K562 (cell line): ENCODE measurements around the gene TMEM218. TPM values are rescaled to one million over a fixed set of nuclear protein-coding genes. Genes with fewer than 3 reads are reported as not detected.

Experiments used
- BACH1 ChIP-seq: fragments of 200-800 bp; sonication (Bioruptor generic); IDR thresholded peaks from 2 replicates; pipeline ENCODE4 v1.6.1; 2016; ENCODE audit warnings: missing genetic modification characterization, missing compliant biosample characterization
- CXXC5 ChIP-seq: fragments of 250-450 bp; sonication (Bioruptor Pico); IDR thresholded peaks from 2 replicates; pipeline ENCODE4 v1.8.0; 2022; ENCODE audit warnings: inconsistent platforms, mild to moderate bottlenecking, moderate library complexity
- KAT8 ChIP-seq: fragments of 450-650 bp; IDR thresholded peaks from 2 replicates; pipeline ENCODE4 v1.6.1; 2016; ENCODE audit warnings: low read depth, mild to moderate bottlenecking
- LCOR ChIP-seq: sonication (generic); formaldehyde crosslinking; IDR thresholded peaks from 2 replicates; pipeline ENCODE4 v1.8.0; 2022; ENCODE audit warnings: mild to moderate bottlenecking, missing genetic modification reagents
- MCM3 ChIP-seq: fragments of 450-650 bp; IDR thresholded peaks from 2 replicates; pipeline ENCODE4 v1.6.1; 2016
- MTA1 ChIP-seq: fragments of 450-650 bp; IDR thresholded peaks from 2 replicates; pipeline ENCODE4 v1.6.1; 2017; ENCODE audit warnings: borderline replicate concordance
- MYBL2 ChIP-seq, 2 experiments: fragments of 450-650 bp in 1 of 2; sonication (generic) in 1 of 2; formaldehyde crosslinking in 1 of 2; IDR thresholded peaks; 2 replicates each; pipeline versions ENCODE4 v1.6.1 to v1.8.1; 2017 to 2022; ENCODE audit warnings: borderline replicate concordance in 1 of 2, inconsistent platforms in 1 of 2, low read depth in 1 of 2, mild to moderate bottlenecking in 1 of 2, missing genetic modification reagents in 1 of 2, moderate library complexity in 1 of 2
- NFE2L1 ChIP-seq: fragments of 450-650 bp; IDR thresholded peaks from 2 replicates; pipeline ENCODE4 v1.6.1; 2016; ENCODE audit warnings: missing genetic modification characterization, low read depth, mild to moderate bottlenecking, missing compliant biosample characterization, moderate library complexity, borderline replicate concordance
- NFIX ChIP-seq: fragments of 250-450 bp; sonication (Bioruptor Pico); IDR thresholded peaks from 2 replicates; pipeline ENCODE4 v1.4.0; 2020; ENCODE audit warnings: low read depth, mild to moderate bottlenecking, moderate library complexity
- PHB ChIP-seq: fragments of 250-450 bp; sonication (Bioruptor Pico); IDR thresholded peaks from 2 replicates; pipeline ENCODE4 v1.5.0; 2021
- PTRF ChIP-seq: fragments of 450-650 bp; IDR thresholded peaks from 2 replicates; pipeline ENCODE4 v1.6.1; 2016; ENCODE audit warnings: mild to moderate bottlenecking, missing genetic modification characterization, missing compliant biosample characterization
- RAD51 ChIP-seq: fragments of 450-650 bp; IDR thresholded peaks from 2 replicates; pipeline ENCODE4 v1.7.1; 2016; ENCODE audit warnings: low read depth, mild to moderate bottlenecking, borderline replicate concordance
- SMARCA5 ChIP-seq: fragments of 450-650 bp; IDR thresholded peaks from 2 replicates; pipeline ENCODE4 v1.6.1; 2016
- SOX6 ChIP-seq: fragments of 450-650 bp; IDR thresholded peaks from 2 replicates; pipeline ENCODE4 v1.6.1; 2014; ENCODE audit warnings: mild to moderate bottlenecking
- TAF9B ChIP-seq: fragments of 450-650 bp; IDR thresholded peaks from 2 replicates; pipeline ENCODE4 v1.6.1; 2018; ENCODE audit warnings: mild to moderate bottlenecking; ENCODE audit not compliant: partially characterized antibody
- TOE1 ChIP-seq, 2 experiments: fragments of 450-650 bp in 1 of 2; sonication (generic) in 1 of 2; formaldehyde crosslinking in 1 of 2; IDR thresholded peaks; 2 replicates each; pipeline versions ENCODE4 v1.7.1 to v1.8.0; 2016 to 2022; ENCODE audit warnings: borderline replicate concordance in 2 of 2, mild to moderate bottlenecking in 2 of 2, antibody characterized with exemption in 1 of 2, inconsistent platforms in 1 of 2, low read depth in 1 of 2, missing genetic modification reagents in 1 of 2, moderate library complexity in 1 of 2
- ZFP36 ChIP-seq: fragments of 150-350 bp; IDR thresholded peaks from 2 replicates; pipeline ENCODE4 v1.6.1; 2018; ENCODE audit warnings: low read length, low read depth; ENCODE audit not compliant: partially characterized antibody
- ZFPM2 ChIP-seq: fragments of 250-450 bp; sonication (Bioruptor Pico); IDR thresholded peaks from 2 replicates; pipeline ENCODE4 v1.5.1; 2022; ENCODE audit warnings: mild to moderate bottlenecking
- ZNF239 ChIP-seq: fragments of 250-450 bp; sonication (Bioruptor Pico); IDR thresholded peaks from 2 replicates; pipeline ENCODE4 v1.4.0; 2020; ENCODE audit warnings: mild to moderate bottlenecking
- ZNF445 ChIP-seq: fragments of 250-450 bp; sonication (Bioruptor Pico); IDR thresholded peaks from 2 replicates; pipeline ENCODE4 v1.4.0; 2020; ENCODE audit warnings: low read depth, mild to moderate bottlenecking, moderate library complexity
- ZSCAN29 ChIP-seq: fragments of 450-650 bp; IDR thresholded peaks from 2 replicates; pipeline ENCODE4 v1.6.1; 2017
- polyA plus RNA-seq, 8 experiments: library from polyadenylated mRNA; depleted of rRNA in 4 of 8; stranded (reverse) in 5 of 8; unstranded in 3 of 8; fragments of >200 nt; fragmentation: Nextera tagmentation in 2 of 8; fragmentation: Illumina TruSeq in 1 of 8; extraction: Ambion mirVana in 2 of 8; extraction: Trizol in 1 of 8; gene quantifications; 2 replicates each; pipeline versions ENCODE4 v1.2.1 to v1.2.3, GENCODE V29; 2011 to 2014; ENCODE audit warnings: inconsistent platforms in 1 of 8, missing spikeins in 1 of 8
- total RNA-seq, 7 experiments: library from RNA; depleted of rRNA in 6 of 7; stranded (reverse); fragments of >200 nt in 6 of 7; fragmentation: Illumina TruSeq in 2 of 7; extraction: Trizol in 2 of 7; gene quantifications; 2 replicates each; pipeline versions ENCODE4 v1.2.1 to v1.2.3, GENCODE V29; 2011 to 2021; ENCODE audit warnings: low replicate concordance in 1 of 7
- TF ChIP-seq, protein P1 (sequence below), 2 experiments: fragments of 450-650 bp in 1 of 2; sonication (generic) in 1 of 2; formaldehyde crosslinking; conservative IDR thresholded peaks; 2 replicates each; pipeline versions ENCODE4 v1.4.0 to v1.8.1; 2020 to 2022; ENCODE audit warnings: mild to moderate bottlenecking in 1 of 2, missing genetic modification reagents in 1 of 2
- TF ChIP-seq, protein P2 (sequence below): fragments of 250-450 bp; sonication (Bioruptor Pico); IDR thresholded peaks from 2 replicates; pipeline ENCODE4 v1.4.0; 2020; ENCODE audit warnings: mild to moderate bottlenecking, moderate library complexity
- TF ChIP-seq, protein P3 (sequence below): sonication (generic); formaldehyde crosslinking; IDR thresholded peaks from 2 replicates; pipeline ENCODE4 v1.8.1; 2023; ENCODE audit warnings: mild to moderate bottlenecking, missing genetic modification reagents

Gene TMEM218
- total and polyA plus RNA-seq, 9 of the 15 experiments (the other 6 are each of a cell fraction or from before 2014, with no cell fraction given) = 13.4 to 32.2 (median 25.4) TPM

GRCh38 chr11:125070699-125071254, 40.6 kb downstream of the TMEM218 start (continued):
- no peak for TF ChIP-seq KAT8
- no peak for TF ChIP-seq ZFPM2 (CRISPR knock-in tag)
- no peak for TF ChIP-seq SMARCA5
- TF ChIP-seq BACH1 (tag) = peak; percentile 65
- TF ChIP-seq NFIX (CRISPR knock-in tag) = no peak
- TF ChIP-seq, protein P1, sequence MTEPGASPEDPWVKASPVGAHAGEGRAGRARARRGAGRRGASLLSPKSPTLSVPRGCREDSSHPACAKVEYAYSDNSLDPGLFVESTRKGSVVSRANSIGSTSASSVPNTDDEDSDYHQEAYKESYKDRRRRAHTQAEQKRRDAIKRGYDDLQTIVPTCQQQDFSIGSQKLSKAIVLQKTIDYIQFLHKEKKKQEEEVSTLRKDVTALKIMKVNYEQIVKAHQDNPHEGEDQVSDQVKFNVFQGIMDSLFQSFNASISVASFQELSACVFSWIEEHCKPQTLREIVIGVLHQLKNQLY (CRISPR knock-in tag; conservative IDR thresholded peaks at IDR 0.05) = no peak
- peak; percentile 73 for TF ChIP-seq MTA1
- peak; percentile 71 for TF ChIP-seq CXXC5 (CRISPR knock-in tag)
- peak; percentile 8 for TF ChIP-seq ZFP36
- TF ChIP-seq PTRF (tag) = peak; percentile 44; the same call in 1 of the 2 replicates
- TF ChIP-seq ZNF239 (CRISPR knock-in tag) = peak; percentile 12; the same call in 1 of the 2 replicates
- TF ChIP-seq RAD51 = peak; percentile 38; the same call in 1 of the 2 replicates
- TF ChIP-seq ZSCAN29 = no peak
- TF ChIP-seq TAF9B = peak; percentile 85
- peak; percentile 35; the same call in 1 of the 2 replicates for TF ChIP-seq SOX6
- no peak for TF ChIP-seq PHB (CRISPR knock-in tag)
- 0 out of 2 replicates have a peak, but pooled peaks have one; percentile 53 for TF ChIP-seq LCOR (CRISPR knock-in tag)
- no peak for TF ChIP-seq MCM3
- TF ChIP-seq, protein P2, sequence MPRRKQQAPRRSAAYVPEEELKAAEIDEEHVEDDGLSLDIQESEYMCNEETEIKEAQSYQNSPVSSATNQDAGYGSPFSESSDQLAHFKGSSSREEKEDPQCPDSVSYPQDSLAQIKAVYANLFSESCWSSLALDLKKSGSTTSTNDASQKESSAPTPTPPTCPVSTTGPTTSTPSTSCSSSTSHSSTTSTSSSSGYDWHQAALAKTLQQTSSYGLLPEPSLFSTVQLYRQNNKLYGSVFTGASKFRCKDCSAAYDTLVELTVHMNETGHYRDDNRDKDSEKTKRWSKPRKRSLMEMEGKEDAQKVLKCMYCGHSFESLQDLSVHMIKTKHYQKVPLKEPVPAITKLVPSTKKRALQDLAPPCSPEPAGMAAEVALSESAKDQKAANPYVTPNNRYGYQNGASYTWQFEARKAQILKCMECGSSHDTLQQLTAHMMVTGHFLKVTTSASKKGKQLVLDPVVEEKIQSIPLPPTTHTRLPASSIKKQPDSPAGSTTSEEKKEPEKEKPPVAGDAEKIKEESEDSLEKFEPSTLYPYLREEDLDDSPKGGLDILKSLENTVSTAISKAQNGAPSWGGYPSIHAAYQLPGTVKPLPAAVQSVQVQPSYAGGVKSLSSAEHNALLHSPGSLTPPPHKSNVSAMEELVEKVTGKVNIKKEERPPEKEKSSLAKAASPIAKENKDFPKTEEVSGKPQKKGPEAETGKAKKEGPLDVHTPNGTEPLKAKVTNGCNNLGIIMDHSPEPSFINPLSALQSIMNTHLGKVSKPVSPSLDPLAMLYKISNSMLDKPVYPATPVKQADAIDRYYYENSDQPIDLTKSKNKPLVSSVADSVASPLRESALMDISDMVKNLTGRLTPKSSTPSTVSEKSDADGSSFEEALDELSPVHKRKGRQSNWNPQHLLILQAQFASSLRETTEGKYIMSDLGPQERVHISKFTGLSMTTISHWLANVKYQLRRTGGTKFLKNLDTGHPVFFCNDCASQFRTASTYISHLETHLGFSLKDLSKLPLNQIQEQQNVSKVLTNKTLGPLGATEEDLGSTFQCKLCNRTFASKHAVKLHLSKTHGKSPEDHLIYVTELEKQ (CRISPR knock-in tag) = no peak
- TF ChIP-seq MYBL2 (IDR thresholded peaks at IDR 0.05; ENCODE audit: low read depth) = no peak
- TF ChIP-seq MYBL2 (CRISPR knock-in tag; IDR thresholded peaks at IDR 0.05; ENCODE audit: borderline replicate concordance) = no peak
- no peak for TF ChIP-seq ZNF445 (CRISPR knock-in tag)
- TF ChIP-seq NFE2L1 = no peak
- TF ChIP-seq TOE1 (IDR thresholded peaks at IDR 0.05; ENCODE audit: borderline replicate concordance) = peak; percentile 88
- TF ChIP-seq TOE1 (CRISPR knock-in tag; IDR thresholded peaks at IDR 0.05; ENCODE audit: borderline replicate concordance, low read depth) = no peak
- TF ChIP-seq, protein P3, sequence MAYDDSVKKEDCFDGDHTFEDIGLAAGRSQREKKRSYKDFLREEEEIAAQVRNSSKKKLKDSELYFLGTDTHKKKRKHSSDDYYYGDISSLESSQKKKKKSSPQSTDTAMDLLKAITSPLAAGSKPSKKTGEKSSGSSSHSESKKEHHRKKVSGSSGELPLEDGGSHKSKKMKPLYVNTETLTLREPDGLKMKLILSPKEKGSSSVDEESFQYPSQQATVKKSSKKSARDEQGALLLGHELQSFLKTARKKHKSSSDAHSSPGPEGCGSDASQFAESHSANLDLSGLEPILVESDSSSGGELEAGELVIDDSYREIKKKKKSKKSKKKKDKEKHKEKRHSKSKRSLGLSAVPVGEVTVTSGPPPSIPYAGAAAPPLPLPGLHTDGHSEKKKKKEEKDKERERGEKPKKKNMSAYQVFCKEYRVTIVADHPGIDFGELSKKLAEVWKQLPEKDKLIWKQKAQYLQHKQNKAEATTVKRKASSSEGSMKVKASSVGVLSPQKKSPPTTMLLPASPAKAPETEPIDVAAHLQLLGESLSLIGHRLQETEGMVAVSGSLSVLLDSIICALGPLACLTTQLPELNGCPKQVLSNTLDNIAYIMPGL (CRISPR knock-in tag) = no peak
